HCT116 (cell line): ENCODE results near the gene MTARC2.

Experiments
- CEBPB ChIP-seq: IDR thresholded peaks from 2 replicates; pipeline ENCODE4 v1.6.1; 2012; ENCODE audit warnings: low read depth
- CTCF ChIP-seq, 3 experiments: fragments of 200-600 bp in 1 of 3; sonication (generic) in 1 of 3; IDR thresholded peaks in 2 of 3; conservative IDR thresholded peaks in 1 of 3; 2 replicates each; pipeline ENCODE4 v1.5.1; 2012 to 2017; ENCODE audit warnings: low read depth in 2 of 3, low read length in 2 of 3, antibody characterized with exemption in 1 of 3, borderline replicate concordance in 1 of 3, control low read depth in 1 of 3, mild to moderate bottlenecking in 1 of 3, mixed read lengths in 1 of 3, mixed run types in 1 of 3, moderate library complexity in 1 of 3; ENCODE audit not compliant: insufficient read depth in 1 of 3
- EGR1 ChIP-seq: IDR thresholded peaks from 2 replicates; pipeline ENCODE4 v1.6.1; 2012; ENCODE audit warnings: low read depth
- EZH2 ChIP-seq: fragments of 200-600 bp; sonication (generic); IDR thresholded peaks from 2 replicates; pipeline ENCODE4 v1.6.1; 2017; ENCODE audit warnings: antibody characterized with exemption, mixed run types
- EZH2phosphoT487 ChIP-seq: fragments of 200-600 bp; IDR thresholded peaks from 2 replicates; pipeline ENCODE4 v1.6.1; 2018; ENCODE audit warnings: antibody characterized with exemption, borderline replicate concordance
- JUND ChIP-seq: IDR thresholded peaks from 2 replicates; pipeline ENCODE4 v1.6.1; 2012
- MAX ChIP-seq: IDR thresholded peaks from 2 replicates; pipeline ENCODE4 v1.6.1; 2012
- POLR2A ChIP-seq: IDR thresholded peaks from 2 replicates; pipeline ENCODE4 v1.7.0; 2011; ENCODE audit warnings: borderline replicate concordance; ENCODE audit not compliant: insufficient read depth, insufficient read length; ENCODE audit errors: extremely low read depth
- POLR2AphosphoS5 ChIP-seq: IDR thresholded peaks from 2 replicates; pipeline ENCODE4 v1.6.1; 2011; ENCODE audit warnings: mild to moderate bottlenecking, low read depth, low read length, moderate library complexity
- REST ChIP-seq: IDR thresholded peaks from 2 replicates; pipeline ENCODE4 v1.6.1; 2012; ENCODE audit warnings: low read depth
- SP1 ChIP-seq: IDR thresholded peaks from 2 replicates; pipeline ENCODE4 v1.6.1; 2012; ENCODE audit warnings: low read depth
- TCF7L2 ChIP-seq: IDR thresholded peaks from 2 replicates; pipeline ENCODE4 v1.7.0; 2011; ENCODE audit warnings: borderline replicate concordance, inconsistent platforms; ENCODE audit not compliant: insufficient read depth, insufficient read length; ENCODE audit errors: extremely low read depth
- ZFX ChIP-seq: fragments of 450-650 bp; IDR thresholded peaks from 2 replicates; pipeline ENCODE4 v1.6.1; 2017
- ZNF274 ChIP-seq: fragments of 200-500 bp; sonication (Bioruptor generic); IDR thresholded peaks from 2 replicates; pipeline ENCODE4 v1.6.1; 2014; ENCODE audit warnings: mild to moderate bottlenecking, low read depth, low read length, inconsistent platforms

GRCh38 chr1:220708936-220709801 lies 39.0 kb upstream of the MTARC2 start:
- no peak for TF ChIP-seq MAX
- no peak for TF ChIP-seq POLR2A
- no peak for TF ChIP-seq JUND
- TF ChIP-seq CTCF (IDR thresholded peaks at IDR 0.05 in 2 of 3, conservative IDR thresholded peaks at IDR 0.05 in 1 of 3; ENCODE audit: borderline replicate concordance in 1 of 3, insufficient read depth in 1 of 3, low read depth in 2 of 3, low read length in 2 of 3), result no peak
- no peak for TF ChIP-seq SP1
- TF ChIP-seq ZNF274, result no peak
- TF ChIP-seq EZH2, result no peak
- no peak for TF ChIP-seq ZFX
- no peak for TF ChIP-seq EGR1
- TF ChIP-seq EZH2phosphoT487, result no peak
- TF ChIP-seq TCF7L2, result no peak
- TF ChIP-seq CEBPB, result no peak
- no peak for TF ChIP-seq REST
- TF ChIP-seq POLR2AphosphoS5, result no peak
